Ovary (tissue), 3 donors: ENCODE results near the gene ADAM12.

Experiments
- POLR2A ChIP-seq: fragments of 450-650 bp; IDR thresholded peaks from one replicate; pipeline ENCODE4 v1.6.1; 2017; ENCODE audit warnings: antibody characterized with exemption, mild to moderate bottlenecking, moderate library complexity
- TF ChIP-seq, protein P1 (sequence below), 3 donors: fragments of 450-650 bp in 2 of 3; fragments of 200-600 bp in 1 of 3; IDR thresholded peaks; one replicate each; pipeline versions ENCODE4 v1.5.1 to v1.8.0; 2016 to 2022; ENCODE audit warnings: antibody characterized with exemption in 3 of 3, mild to moderate bottlenecking in 1 of 3
- donor health status: DM: no; HTN: no; CAD: no.

DNA sequence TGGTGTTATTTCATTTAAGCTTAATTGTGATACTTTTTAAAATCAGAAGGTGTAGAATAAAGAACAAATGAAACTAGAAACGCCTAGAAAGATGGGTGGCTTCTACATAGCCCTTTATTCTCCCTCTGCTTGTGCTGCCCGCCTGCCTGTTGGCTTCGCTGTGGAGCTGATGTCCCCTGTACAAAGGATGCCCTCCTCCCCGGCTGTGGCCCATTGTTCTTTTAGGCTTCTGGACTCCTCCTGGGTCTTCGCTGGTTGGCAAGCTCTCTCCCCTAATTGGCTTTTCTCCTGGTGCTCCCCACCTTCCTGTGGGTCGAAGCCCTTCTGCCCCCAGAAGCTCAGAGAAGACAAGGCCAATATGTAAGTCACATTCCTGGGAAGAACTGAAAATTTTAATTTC lies 393.7 kb downstream of the ADAM12 start:
- TF ChIP-seq, protein P1, sequence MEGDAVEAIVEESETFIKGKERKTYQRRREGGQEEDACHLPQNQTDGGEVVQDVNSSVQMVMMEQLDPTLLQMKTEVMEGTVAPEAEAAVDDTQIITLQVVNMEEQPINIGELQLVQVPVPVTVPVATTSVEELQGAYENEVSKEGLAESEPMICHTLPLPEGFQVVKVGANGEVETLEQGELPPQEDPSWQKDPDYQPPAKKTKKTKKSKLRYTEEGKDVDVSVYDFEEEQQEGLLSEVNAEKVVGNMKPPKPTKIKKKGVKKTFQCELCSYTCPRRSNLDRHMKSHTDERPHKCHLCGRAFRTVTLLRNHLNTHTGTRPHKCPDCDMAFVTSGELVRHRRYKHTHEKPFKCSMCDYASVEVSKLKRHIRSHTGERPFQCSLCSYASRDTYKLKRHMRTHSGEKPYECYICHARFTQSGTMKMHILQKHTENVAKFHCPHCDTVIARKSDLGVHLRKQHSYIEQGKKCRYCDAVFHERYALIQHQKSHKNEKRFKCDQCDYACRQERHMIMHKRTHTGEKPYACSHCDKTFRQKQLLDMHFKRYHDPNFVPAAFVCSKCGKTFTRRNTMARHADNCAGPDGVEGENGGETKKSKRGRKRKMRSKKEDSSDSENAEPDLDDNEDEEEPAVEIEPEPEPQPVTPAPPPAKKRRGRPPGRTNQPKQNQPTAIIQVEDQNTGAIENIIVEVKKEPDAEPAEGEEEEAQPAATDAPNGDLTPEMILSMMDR (IDR thresholded peaks at IDR 0.05): no peak
- TF ChIP-seq POLR2A: no peak
